Stimulated activated CD8-positive, alpha-beta memory T cell treated with anti-CD3 and anti-CD28 coated beads, Interleukin-15, amount 100 ng/mL, for 4 hours (primary cell): ENCODE data around the gene ELANE.
"Not testable (repeated sequence)": the region's sequence is repeated elsewhere in the genome, so short reads cannot be mapped to it uniquely, and the experiment has no call there.

Experiments
- DNase-seq, 2 donors: peaks; one replicate each; pipeline ENCODE4 v3.0.0-alpha.2; 2020; ENCODE audit warnings: low read depth in 2 of 2

ELANE gene

DNA sequence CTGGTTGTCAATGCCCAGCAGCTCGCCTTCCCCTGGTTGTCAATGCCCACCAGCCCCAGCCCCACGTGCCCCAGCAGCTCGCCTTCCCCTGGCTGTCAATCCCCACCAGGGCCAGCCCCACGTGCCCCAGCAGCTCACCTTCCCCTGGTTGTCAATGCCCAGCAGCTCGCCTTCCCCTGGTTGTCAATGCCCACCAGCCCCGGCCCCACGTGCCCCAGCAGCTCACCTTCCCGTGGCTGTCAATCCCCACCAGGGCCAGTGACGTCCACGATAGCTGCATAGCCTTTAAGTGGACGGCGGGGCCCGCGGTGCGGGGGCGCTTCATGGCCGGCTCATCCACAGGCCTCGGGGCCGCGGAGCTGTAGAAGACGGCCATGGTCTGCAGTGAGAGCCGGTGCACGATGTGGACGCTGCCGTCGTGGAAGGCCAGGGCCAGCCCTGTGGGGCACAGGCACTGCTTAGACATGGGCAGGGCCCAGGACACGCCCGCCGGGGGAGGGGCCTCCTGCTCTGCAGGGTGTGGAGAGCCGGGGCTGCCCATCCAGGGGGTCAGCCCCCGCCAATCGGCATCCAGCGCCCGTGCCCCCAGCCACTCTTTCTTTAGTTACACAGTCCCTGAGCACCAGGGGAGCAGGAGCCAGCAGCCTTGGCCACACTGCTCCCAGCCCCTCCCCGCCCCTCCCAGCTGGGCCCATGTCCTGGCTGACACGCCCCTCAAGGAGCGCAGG is 27.8 kb downstream of the ELANE start:
- no peak for DNase-seq

DNA sequence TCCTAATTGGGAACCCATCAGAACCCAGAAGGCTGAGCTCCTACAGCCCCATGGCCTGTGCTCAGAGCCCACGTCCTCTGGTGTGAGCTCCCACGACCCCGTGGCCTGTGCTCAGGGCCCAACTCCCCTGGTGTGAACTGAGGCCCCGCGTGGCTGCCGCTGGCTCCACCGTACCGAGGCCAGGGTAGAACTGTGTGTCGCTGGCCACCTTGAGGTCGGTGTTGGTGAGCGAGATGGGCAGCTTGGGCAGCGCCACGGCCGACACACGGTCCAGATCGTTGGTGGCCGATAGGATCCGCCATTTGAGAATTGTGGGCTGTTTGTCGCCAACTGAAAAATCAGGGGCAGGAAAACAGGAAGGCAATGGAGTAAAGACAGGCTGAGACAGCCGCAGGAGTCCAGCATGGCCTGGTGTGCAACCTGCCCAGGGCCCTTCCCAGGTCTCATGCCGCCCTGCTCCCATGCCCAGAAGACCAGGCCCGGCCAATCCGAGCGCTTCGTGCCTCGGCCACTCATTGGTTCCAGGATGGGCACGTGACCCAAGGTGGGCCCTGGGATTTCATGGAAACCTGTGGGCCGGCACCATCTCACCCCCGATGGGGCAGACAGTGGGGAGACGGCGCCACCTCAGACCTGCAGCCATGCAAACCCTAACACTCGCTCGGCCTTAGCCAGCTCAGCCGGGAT is 29.4 kb downstream of the ELANE start:
- DNase-seq, result no peak

DNA sequence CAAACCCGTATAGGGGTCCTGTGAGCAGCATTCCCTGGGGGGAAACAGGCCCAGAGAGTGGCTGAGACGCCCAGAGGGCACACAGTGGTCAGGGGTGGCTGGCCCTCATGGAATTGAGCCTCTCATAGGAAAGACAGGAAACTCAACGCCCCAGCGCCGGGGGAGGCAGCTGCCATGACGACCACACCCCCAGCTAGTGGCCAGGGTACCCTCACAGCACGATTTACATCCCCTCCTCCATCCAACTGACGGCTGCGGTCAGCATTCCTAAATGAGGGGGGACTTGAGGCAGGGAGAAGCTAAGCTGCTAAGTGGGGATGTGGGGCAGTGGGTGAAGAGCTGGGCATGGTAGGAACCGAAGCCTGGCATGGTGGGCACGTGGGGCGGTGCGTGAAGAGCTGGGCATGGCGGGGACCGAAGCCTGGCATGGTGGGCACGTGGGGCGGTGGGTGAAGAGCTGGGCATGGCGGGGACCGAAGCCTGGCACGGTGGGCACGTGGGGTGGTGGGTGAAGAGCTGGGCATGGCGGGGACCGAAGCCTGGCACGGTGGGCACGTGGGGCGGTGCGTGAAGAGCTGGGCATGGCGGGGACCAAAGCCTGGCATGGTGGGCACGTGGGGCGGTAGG is 30.9 kb downstream of the ELANE start:
- DNase-seq, result no peak

DNA sequence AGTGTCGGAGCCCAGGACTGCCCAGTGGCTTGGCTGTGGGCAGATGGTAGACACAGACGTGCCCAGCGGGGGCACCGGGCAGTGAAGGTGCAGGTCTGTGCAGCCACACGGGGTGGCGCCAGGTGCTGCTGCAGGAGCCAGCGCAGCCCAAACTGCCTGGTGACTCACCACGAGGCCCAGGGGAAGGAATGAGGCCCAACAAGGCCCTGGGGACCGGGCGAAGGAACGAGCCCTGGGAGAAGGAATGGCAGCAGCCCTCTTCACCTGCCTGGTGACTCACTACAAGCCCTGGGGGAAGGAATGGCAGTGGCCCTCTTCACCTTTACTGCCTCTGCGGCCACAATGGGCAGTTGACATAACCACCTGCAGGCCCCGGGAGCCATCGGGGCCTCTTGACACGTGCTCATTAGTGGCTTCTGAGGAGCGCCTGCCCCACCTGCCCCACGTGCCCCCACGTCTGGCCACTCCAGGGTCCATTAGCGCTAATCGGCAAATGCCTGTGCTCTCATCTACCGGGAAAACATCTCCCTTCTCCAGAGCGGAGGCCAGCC is 31.6 kb downstream of the ELANE start:
- no peak for DNase-seq

DNA sequence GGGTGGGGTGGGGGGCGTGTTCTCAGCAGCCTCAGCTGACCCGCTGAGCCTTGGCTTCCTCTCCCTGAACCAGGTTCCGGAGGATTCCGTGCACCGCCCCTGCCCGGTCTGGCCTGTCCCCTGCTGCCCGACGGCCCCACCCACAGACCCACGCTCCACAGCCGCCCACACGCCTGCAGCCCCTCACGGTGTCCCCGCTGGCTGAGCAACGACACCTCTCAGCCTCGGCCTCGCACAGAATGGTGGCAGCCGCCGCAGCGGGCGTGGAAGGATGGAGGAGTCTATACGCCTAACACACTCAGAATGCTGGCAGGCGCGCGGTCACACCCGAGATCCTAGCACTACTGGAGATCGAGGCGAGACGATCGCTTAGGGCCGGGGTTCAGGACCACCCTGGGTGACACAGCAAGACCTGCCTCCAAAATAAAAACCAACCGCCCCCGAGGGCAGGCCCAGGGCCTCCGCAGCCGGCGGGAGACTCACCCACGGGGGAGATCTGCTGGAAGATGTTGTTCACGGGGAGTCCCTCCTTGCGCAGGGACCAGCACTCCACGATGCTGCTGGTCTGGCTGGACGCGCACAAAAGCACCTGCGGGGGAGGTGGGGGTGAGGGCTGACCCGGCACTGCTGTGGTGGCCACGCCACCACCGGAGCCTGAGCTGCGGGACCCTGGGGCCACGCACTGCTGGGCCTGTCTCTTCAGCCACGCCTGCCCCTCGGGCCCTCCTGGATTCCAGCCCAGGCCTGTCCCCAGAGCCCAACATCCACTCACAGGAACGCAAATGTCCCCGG is 32.5 kb downstream of the ELANE start:
- no peak for DNase-seq

DNA sequence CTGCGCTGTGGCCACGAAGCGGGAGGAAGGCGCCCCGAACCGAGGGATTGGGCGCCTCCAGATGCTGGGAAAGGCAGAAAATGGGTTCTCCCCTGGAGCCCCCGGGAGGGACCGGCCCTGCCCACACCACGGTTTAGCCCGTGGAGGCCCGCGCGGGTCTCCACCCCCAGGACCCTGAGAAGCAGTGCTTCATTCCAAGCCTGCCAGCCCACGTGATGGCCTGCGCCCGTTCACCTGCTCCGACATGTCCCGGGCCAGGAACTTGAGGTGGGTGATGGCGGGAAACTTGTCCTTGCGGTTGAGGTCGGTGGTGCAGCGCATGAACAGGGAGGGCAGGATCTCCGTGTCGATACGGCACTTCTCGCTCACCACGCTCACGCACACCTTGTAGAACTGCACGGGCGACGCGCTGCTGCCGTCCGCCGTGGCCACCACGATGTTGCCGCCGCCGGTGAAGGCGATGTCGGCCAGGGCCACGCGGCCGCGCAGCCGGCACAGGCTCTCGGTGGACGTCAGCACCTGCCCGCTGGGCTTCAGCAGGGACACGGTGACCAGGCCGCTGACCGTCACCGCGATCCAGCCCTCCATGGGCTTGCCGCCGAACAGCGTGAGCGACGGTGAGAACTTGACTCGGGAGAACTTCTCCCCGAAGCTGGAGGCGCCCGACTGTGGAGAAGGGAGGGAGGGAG is 33.6 kb downstream of the ELANE start:
- no peak for DNase-seq

DNA sequence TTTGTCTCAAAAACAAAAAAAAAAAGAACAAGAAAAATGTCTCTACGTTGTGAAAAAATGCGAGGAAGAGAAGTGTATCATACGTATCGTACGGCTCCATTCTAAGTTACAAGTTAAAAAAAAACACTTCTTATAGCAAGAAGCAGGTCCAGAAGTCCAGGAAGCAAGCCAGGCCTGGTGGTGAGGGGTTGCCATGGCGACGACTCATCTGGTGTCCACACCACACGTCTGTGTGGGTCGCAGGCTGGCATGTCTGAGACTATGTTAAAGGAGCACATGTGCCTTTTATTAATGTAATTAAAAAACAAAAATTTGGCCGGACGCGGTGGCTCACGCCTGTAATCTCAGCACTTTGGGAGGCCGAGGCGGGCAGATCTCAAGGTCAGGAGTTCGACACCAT is 35.0 kb downstream of the ELANE start:
- DNase-seq, result no peak

DNA sequence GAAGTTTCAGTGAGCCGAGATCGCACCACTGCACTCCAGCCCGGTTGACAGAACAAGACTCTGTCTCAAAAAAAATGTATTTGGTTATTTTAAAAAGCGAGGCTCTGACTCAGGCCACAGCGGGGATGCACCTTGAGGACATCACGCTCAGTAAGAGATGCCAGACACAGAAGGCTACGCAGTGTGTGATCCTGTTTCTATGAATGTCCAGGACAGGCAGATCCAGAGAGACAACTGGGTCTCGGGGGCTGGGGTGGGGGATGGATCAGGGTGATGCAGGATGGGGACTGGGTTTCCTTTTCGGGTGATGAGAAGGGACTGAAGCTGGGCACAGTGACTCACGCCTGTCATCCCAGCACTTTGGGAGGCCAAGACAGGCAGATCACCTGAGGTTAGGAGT is 35.5 kb downstream of the ELANE start:
- no peak for DNase-seq

DNA sequence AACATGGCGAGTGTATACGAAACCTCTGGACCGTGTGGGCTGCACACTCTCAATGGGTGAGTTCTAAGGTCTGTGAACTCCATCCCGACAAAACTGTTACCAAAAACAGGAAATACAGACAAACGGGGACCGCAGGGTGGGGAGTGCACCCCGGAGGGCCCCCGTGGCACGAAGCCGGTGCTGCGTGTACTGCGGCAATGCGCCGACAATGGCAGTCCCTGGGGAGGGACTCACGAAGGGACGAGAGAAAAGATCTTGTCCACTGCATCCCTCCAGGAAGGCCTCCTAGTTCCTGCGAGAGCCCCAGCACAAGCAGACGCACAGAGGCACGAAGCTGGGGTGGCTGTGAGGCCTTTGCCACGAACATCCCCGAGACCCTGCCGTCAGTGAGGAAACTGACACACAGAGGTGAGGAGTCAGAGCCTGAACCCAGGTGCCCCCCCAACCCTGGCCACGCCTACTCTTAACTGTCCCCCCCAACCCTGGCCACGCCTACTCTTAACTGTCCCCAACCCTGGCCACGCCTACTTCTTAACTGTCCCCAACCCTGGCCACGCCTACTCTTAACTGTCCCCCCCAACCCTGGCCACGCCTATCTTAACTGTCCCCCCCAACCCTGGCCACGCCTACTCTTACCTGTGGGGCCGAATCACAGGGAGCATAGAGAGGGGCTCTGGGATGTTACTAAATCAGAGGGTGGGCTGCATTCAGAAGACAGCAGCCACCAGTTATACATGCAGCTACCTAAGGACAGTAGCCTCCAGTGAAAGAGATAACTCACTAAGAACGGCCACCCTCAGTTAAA is 36.7 kb downstream of the ELANE start:
- DNase-seq, result no peak

DNA sequence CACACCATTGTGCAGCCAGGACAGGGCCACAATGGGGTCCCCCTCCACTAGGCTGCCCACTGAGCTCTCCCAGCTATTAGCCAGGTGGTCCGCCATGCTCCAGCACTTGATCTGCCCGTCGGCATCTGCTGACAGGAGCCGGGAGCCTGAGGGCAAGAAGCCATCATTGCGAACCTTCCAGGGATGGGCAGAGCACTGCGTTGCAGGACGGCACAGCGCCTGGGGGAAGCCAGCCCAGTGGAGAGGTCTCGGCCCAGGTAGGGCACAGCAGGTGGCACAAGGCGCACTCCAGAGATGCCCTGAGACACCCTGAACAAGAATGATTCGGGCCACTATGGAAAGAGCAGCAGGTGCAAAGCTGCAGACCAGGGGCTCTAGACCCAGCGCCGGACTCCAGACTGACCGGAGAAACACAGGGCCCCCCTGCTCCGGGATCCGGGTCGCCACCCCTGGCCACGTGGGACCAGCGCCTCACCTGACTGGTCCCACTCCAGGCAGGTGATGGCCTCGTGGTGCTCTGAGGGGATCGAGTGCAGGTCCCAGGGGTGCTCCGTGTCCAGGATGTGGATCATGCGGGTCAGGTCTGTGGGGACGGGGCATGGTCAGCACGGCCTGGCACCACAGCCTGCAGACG is 37.7 kb downstream of the ELANE start:
- no peak for DNase-seq

DNA sequence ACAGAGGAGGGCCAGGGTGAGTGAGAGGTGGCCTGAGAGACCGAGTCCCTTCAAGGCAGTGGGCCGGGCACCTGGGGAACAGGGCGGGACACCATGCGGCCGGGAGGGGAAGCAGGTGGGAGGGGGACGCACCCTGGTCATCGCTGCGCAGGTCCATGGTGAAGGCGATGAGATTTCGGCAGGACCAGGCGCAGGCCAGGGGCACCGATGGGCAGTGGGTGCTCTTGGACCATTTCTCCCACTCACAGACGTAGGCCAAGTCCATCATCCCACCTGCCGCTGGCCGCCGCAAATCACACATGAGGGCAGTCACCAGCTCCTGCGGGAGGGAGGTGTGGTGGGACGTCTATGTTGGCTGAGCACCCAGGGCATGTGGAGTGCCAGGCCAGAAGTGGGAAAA is 38.7 kb downstream of the ELANE start:
- DNase-seq, result no peak

DNA sequence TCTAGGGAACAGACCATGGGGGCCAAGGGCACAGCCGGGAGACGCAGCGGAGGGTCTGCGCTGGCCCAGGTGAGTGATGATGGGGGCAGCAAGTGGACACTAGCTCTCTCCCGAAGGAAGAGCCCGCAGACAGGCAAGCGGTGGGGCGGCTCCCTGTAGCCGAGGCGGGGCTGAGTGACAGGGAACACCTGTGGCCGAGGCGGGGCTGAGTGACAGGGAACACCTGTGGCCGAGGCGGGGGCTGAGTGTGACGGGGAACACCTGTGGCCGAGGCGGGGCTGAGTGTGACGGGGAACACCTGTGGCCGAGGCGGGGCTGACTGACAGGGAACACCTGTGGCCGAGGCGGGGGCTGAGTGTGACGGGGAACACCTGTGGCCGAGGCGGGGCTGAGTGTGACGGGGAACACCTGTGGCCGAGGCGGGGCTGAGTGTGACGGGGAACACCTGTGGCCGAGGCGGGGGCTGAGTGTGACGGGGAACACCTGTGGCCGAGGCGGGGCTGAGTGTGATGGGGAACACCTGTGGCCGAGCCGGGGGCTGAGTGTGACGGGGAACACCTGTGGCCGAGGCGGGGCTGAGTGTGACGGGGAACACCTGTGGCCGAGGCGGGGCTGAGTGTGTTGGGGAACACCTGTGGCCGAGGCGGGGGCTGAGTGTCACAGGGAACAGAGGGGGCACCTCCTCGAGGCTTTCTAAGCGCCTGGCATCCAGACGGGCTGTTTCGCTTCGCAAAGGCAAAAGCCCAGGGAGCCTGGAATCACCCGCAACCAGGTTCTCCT is 39.5 kb downstream of the ELANE start:
- DNase-seq, result not testable (repeated sequence)

DNA sequence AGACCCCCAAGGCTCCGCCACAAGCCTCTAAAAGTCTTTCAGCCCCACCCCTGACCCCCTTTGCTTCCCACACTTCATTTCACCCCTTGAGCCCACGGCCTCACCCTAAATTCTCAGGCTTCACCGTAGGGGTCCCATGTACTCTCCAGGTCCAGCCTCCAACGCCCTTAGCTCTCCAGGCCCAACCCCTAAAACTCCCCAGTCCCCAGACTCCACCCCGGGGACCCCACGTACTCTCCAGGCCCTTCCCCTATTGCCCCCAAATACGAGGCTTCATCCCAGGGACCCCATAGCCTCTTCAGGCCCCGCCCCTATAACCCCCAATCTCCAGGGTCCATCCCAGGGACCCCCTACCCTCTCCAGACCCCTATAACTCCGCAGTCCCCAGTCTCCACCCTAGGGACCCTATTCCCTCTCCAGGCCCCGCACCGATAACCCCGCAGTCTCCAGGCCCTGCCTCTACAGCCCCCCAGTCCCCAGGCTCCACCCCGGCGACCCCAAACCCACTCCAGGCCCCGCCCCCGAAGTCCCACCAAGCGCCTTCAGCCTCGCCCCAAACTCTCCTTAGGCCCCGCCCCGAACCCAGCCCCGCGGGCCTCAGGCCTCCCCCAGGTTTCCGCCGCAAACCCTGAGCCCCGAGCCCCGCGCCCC is 40.3 kb downstream of the ELANE start:
- no peak for DNase-seq

DNA sequence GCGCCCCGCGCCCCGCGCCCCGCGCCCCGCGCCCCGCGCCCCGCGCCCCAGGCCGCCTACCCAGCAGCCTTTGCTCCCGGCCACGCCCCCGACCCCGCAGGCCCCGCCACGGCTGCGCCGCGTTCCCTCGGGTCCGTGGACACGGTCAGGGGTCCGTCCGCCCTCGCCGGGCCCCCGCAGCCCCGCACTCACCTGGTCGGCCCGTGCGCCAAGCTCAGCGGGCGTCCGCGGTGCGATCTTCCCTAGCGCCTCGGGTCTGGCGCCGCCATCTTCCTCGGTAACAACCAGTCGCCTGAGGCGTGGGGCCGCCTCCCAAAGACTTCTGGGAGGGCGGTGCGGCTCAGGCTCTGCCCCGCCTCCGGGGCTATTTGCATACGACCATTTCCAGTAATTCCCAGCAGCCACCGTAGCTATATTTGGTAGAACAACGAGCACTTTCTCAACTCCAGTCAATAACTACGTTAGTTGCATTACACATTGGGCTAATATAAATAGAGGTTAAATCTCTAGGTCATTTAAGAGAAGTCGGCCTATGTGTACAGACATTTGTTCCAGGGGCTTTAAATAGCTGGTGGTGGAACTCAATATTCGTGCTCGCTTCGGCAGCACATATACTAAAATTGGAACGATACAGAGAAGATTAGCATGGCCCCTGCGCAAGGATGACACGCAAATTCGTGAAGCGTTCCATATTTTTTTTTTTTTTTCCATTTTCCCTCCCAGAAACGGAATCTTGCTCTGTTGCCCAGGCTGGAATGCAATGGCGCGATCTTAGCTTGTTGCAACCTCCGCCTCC is 41.0 kb downstream of the ELANE start, which contains the start of the genes MED16 and RNU6-9:
Gene MED16, minus strand, starts transcription at position 294 of the 796 bp plus-strand sequence. CDS start 2,056 bp downstream, outside the sequence.
Gene RNU6-9, plus strand, starts transcription at position 591 of the 796 bp plus-strand sequence.
- DNase-seq, result peak; percentile 77 to 78

DNA sequence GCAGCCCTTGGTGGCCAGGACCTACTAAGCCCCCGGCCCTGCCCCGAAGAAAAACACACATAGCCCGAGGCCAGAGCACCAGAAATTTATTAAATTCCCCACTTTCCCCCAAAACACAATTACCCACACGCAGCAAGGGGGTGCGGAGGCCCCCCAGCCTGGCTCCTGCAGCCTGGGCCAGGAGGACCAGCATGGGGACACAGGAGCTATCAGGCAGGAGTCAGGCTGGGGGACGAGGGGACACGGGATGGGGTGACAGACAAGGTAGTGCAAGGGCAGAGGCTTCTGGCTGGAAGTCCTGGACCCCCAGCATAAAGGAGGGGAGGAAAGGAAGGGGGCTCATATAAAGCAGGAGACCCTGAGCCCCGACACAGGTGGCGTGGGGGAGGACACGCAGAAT is 44.3 kb downstream of the ELANE start:
- DNase-seq, result no peak

DNA sequence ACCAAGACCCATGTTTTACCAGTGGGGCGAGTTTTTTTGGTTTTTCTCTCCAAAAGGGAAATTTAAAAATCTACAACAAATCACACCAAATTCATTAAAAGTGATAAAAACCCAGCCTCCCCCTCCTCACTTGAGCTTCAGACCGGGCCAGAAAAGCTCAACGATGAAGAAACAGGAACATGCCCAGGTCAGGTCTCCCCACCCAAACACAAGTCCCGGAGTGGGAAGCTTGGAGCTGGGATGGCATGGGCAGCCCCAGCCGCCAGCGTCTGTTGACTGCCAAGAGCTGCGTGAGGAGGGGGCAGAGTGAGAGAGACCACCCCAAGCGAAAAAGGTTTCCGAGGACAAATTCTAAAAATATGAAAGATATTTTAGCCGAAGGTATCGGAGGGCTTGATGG is 44.9 kb downstream of the ELANE start:
- no peak for DNase-seq

DNA sequence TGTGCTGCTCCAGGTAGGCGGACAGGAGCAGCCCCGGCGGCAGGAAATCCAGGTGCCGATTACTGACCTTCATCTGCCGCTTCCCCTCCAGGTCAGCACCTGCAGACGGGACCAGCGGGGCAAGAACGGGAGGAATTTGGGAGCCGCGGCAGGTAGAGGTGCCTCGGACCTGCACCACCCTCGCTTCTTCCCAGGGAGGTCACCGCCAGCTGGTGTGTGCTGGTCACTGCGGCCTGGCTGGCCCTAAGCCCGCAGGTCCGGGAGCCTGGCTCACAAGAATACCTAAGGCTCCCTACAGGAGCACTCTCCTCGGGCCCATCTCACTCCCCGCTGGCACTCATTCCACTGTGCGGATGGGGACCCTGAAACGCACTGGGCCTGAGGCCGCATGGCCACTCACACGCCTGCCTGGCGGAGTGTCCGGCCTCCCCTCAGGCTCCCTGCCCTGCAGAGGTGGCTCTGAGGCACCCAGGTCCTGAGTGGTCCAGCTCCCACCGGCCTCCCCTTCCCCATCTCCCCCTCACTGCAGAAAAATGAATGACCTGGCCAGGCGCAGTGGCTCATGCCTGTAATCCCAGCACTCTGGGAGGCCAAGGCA is 45.4 kb downstream of the ELANE start:
- no peak for DNase-seq
